Measurements from ENCODE around the gene PRKAR1B.

GRCh38 chr7:727104-727805 is at the start of gene PRKAR1B:
- no peak for TF ChIP-seq GATA3 (IDR thresholded peaks at IDR 0.05; ENCODE audit: low read depth, low read length)
- no peak for TF ChIP-seq GATA2 (IDR thresholded peaks at IDR 0.05; ENCODE audit: low read depth, low read length)

Measured in SH-SY5Y (cell line).